Fibroblast of skin of back (primary cell): ENCODE data around the gene TRAPPC3L.
"Not testable (repeated sequence)": the region's sequence is repeated elsewhere in the genome, so short reads cannot be mapped to it uniquely, and the experiment has no call there.

Experiments used
- DNase-seq: peaks from one replicate; pipeline ENCODE4 v3.0.0-alpha.2; 2013

The TRAPPC3L gene

GRCh38 chr6:116513224-116513875 lies 32.1 kb downstream of the TRAPPC3L start:
- no peak for DNase-seq

- no peak for DNase-seq
Measured at GRCh38 chr6:116512734-116513133, 32.8 kb downstream of the TRAPPC3L start.

DNA sequence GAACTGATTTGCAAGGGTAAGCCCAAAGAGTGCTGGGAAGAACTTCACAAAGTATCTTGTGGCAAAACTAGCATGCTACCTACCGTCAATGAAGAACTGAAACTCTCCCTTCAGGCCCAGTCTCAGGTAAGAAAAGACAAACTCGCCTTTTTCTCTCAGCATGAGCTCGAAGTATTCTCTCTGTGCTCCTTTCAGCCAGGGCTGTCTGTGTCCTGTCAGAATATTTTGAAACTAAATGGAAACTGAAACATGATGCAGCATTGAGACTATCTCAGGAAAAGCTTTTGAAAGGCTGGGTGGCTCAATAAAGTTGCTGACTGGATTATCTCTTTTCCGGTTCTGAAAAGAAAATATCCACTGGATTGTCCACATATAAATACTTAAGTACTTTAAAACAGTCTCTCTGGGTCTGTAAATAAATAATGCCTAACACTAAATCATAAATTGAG lies 33.3 kb downstream of the TRAPPC3L start:
- no peak for DNase-seq

DNA sequence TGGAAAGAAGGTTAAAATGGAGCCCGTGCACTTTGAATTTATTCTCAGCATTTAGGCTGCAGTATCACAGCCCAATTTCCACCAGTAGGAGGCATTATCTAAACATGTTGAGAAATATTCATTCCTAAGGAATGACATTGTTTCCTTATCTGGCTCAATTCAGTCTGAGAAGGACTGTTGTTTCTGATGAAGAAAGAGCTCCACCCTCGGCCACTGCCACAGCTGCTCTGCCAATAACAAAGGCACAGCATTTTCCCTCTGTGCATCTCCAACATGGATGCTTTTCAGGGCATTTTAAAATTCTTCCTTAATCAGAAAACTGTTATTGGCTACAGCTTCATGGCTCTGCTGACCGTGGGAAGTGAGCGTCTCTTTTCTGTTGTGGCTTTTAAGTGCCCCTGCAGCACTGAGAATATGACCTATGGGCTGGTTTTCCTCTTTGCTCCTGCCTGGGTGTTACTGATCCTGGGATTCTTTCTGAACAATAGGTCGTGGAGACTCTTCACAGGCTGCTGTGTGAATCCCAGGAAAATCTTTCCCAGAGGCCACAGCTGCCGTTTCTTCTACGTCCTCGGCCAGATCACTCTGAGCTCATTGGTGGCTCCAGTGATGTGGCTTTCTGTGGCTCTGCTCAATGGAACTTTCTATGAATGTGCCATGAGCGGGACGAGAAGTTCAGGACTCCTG lies 33.9 kb downstream of the TRAPPC3L start, which contains the start of gene CALHM5:
Gene CALHM5 (plus strand): TSS at position 216 of the 687 bp plus-strand sequence. CDS start 58 bp downstream, at position 274.
- DNase-seq: peak; percentile 92

- no peak for DNase-seq
Measured at GRCh38 chr6:116508527-116508926, 37.0 kb downstream of the TRAPPC3L start.

DNA sequence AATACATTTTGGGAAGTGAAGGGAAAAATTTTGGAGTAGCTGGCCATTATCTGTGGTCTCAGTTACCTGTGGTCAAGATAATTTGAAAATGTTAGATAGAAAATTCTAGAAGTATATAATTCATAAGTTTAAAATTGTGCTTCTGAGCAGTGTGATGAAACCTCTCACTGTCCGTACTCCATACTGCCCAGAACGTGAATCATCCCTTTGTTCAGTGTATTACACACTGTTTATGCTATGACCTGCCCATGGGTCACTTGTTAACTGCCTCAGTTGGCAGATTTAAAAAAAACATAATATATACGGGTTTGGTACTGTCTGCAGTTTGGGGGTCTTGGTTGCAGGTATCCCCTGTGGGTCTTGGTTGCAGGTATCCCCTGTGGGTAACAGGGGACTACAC lies 38.2 kb downstream of the TRAPPC3L start:
- no peak for DNase-seq

DNA sequence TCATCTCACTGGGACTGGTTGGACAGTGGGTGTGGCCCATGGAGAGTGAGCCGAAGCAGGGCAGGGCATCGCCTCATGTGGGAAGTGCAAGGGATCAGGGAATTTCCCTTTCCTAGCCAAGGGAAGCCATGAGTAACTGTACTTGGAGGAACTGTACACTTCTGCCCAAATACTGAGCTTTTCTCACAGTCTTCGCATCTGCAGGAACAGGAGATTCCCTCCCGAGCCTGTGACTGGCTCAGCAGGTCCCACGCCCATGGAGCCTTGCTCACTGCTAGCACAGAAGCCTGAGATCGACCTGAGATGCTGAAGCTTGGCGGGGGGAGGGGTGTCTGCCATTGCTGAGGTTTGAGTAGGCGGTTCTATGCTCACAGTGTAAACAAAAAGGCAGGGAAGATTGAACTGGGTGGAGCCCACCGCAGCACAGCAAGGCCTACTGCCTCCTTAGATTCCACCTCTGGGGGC lies 44.5 kb downstream of the TRAPPC3L start:
- no peak for DNase-seq

GRCh38 chr6:116497113-116497676 lies 48.3 kb downstream of the TRAPPC3L start:
- DNase-seq: no peak

GRCh38 chr6:116495161-116495560 lies 50.3 kb downstream of the TRAPPC3L start:
- DNase-seq: not testable (repeated sequence)

DNA sequence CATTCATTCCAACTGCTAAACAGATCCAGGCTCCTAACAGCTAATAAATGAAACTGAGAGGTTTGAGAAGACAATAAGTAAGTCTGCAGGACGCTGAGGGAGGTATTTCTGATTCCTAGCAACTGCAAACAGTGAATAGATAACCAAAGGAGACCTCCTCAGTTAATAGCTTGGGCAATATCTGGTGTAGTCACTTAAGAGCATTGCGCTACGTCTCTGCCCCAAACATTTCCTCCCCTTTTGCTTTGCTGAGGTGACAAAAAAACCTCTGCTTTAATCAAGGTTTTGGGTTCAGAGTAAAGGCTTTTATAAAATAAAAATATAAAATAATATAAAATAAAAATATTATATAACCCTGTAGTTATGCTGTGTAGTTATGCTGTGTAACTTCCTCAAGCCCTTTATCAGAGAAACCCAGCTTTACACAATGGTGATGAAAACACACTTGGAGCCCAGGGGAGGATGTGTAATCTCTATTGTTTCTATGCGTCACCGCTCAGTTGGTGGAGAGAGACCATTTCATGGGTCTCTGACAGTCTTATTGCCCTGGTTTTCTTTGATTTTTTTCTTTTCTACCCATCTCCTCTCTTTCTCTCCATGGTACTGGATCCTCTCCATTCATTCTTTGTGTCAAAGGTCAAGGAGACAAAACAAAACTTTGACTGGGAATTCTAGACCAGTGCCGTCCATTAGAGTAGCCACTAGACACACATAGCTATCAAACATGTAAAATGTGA lies 53.0 kb downstream of the TRAPPC3L start:
- DNase-seq: peak; percentile 22

- no peak for DNase-seq
Measured at GRCh38 chr6:116491610-116492330, 53.7 kb downstream of the TRAPPC3L start.

DNA sequence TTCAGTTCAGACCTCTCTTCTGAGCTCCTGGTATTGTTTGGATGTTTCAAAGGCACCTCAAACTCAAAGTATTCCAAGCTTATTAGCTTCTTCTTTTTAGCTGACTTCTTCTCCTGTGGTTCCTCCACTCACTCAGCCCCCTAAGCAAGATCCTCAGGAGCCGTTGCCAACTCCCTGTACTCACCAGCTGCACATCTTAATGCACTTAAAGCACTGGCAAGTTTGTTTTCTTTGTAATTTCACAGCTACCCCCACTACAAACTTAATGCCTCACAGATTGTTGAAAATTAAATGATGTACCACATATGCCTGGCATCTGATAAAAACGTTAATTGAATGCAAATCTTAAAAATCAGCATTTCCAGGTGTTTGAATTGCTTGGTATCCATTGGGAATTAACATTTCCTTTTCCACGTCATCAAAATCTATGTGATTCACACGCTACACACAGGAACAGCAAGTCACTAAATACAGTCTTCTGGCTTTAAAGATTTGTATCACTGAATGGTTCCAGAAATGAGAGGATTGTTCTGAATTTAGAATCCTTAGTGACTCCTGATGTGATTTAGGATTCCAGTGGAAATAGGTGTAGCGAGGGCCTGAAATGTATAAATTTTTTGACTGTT lies 59.8 kb downstream of the TRAPPC3L start:
- peak; percentile 8 for DNase-seq

GRCh38 chr6:116483616-116484015 lies 61.9 kb downstream of the TRAPPC3L start:
- no peak for DNase-seq

GRCh38 chr6:116482780-116483179 lies 62.7 kb downstream of the TRAPPC3L start:
- no peak for DNase-seq

DNA sequence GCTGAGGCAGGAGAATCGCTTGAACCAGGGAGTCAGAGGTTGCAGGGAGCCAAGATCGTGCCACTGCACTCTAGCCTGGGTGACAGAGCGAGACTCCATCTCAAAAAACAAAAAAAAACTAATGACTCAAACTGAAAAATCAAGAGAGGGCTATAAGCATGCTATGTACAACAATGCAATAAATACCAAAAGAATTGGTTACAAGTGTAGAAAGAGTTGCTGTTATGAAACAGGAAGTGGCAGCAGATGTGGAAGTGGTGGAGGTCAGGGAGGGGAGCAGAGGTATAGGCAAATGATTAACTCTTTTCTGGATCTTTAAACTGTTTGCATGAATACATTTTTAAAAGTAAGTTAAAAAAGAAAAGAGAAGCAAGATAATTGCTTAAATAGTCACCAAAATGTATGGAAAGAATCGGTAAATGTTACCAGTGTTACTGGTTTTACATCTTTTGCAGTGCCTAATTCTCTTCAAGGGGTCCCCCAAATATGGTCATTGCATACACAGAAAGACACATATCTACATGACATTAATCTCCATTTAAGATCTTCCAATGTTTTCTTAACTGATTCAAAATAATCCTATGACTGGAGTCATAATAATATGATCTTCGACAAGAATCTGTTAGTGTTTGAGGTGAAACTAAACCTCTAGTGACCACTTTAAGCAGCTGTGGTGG lies 69.3 kb downstream of the TRAPPC3L start:
- peak; percentile 15 for DNase-seq

- DNase-seq: no peak
Measured at GRCh38 chr6:116475141-116475540, 70.3 kb downstream of the TRAPPC3L start.

DNA sequence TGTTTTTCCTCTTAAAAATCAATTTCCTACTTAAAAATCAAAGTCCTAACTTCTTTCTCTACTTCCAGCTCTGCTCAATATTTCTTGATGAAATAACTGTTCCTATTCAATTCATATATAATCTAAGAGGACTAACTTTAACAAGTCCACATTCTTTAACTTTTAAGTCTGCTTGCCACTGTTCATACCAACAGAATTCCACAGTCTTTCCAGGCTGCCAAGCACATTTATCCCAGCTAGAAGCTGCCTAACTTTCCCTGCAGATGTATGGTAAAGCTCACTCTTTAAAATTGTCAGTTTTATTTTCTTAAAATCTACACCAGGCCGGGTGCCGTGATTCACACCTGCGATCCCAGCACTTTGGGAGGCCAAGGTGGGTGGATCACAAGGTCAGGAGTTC lies 72.8 kb downstream of the TRAPPC3L start:
- DNase-seq: no peak

- no peak for DNase-seq
Measured at GRCh38 chr6:116471531-116471930, 74.0 kb downstream of the TRAPPC3L start.

- no peak for DNase-seq
Measured at GRCh38 chr6:116468293-116468692, 77.2 kb downstream of the TRAPPC3L start.

- no peak for DNase-seq
Measured at GRCh38 chr6:116467514-116467913, 78.0 kb downstream of the TRAPPC3L start.

- DNase-seq: no peak
Measured at GRCh38 chr6:116467096-116467495, 78.4 kb downstream of the TRAPPC3L start.
